Measurements from ENCODE around the gene CRYGN.

GRCh38 chr7:151426441-151426903 lies 13.5 kb downstream of the CRYGN start:
- no peak for TF ChIP-seq CTCF (IDR thresholded peaks at IDR 0.05)
- no peak for TF ChIP-seq POLR2A (IDR thresholded peaks at IDR 0.05)

Measured in esophagus squamous epithelium (tissue), 4 donors.